Activated T-cell treated with anti-CD3 and anti-CD28 coated beads, Interleukin-2, amount 50 U/mL, for 1 hour (primary cell): ENCODE measurements around the gene ZNF772.
"Not testable (repeated sequence)": the region's sequence is repeated elsewhere in the genome, so short reads cannot be mapped to it uniquely, and the experiment has no call there.

Experiments
- DNase-seq: peaks from one replicate; pipeline ENCODE4 v3.0.0-alpha.2; 2020

The ZNF772 gene

GRCh38 chr19:57477191-57478008, at the start of gene ZNF772:
Gene ZNF772 (minus strand): TSS chr19:57477566. CDS start chr19:57477309, 257 bp downstream.
- peak; percentile 83 for DNase-seq

- not testable (repeated sequence) for DNase-seq
These were observed 40.7 kb upstream of the ZNF772 start for GRCh38 chr19:57518021-57518420.

- DNase-seq: no peak
These were observed 37.9 kb upstream of the ZNF772 start for GRCh38 chr19:57515255-57515654.

- no peak for DNase-seq
These were observed 35.5 kb upstream of the ZNF772 start for GRCh38 chr19:57512845-57513244.

- no peak for DNase-seq
These were observed 34.1 kb upstream of the ZNF772 start for GRCh38 chr19:57511484-57511883.

GRCh38 chr19:57506163-57506562, 28.8 kb upstream of the ZNF772 start:
- no peak for DNase-seq

- not testable (repeated sequence) for DNase-seq
These were observed 23.0 kb upstream of the ZNF772 start for GRCh38 chr19:57500400-57500799.

GRCh38 chr19:57499680-57500395, 22.5 kb upstream of the ZNF772 start, which contains the start of gene ZNF773:
Gene ZNF773 (plus strand): TSS chr19:57499938. CDS start chr19:57500081, 143 bp downstream.
- peak; percentile 94 for DNase-seq

- DNase-seq: not testable (repeated sequence)
These were observed 21.9 kb upstream of the ZNF772 start for GRCh38 chr19:57499332-57499679.

- DNase-seq: not testable (repeated sequence)
These were observed 10.9 kb upstream of the ZNF772 start for GRCh38 chr19:57488299-57488644.

GRCh38 chr19:57487477-57488298, 10.3 kb upstream of the ZNF772 start, which contains the start of gene ZNF419:
Gene ZNF419 (plus strand): TSS chr19:57487750. CDS start chr19:57487951, 201 bp downstream.
- DNase-seq: peak; percentile 95

GRCh38 chr19:57473646-57474045, 3.7 kb downstream of the ZNF772 start:
- no peak for DNase-seq

GRCh38 chr19:57466489-57466888, 10.9 kb downstream of the ZNF772 start:
- no peak for DNase-seq

- DNase-seq: no peak
These were observed 11.5 kb downstream of the ZNF772 start for GRCh38 chr19:57465680-57466381.

- no peak for DNase-seq
These were observed 25.1 kb downstream of the ZNF772 start for GRCh38 chr19:57452307-57452706.

- no peak for DNase-seq
These were observed 34.2 kb downstream of the ZNF772 start for GRCh38 chr19:57443121-57443696.

- no peak for DNase-seq
These were observed 35.2 kb downstream of the ZNF772 start for GRCh38 chr19:57441979-57442752.

- no peak for DNase-seq
These were observed 38.4 kb downstream of the ZNF772 start for GRCh38 chr19:57438925-57439324.

GRCh38 chr19:57437931-57438330, 39.4 kb downstream of the ZNF772 start:
- DNase-seq: no peak

- DNase-seq: no peak
These were observed 40.9 kb downstream of the ZNF772 start for GRCh38 chr19:57436417-57436816.
